ENCODE results near the gene AGPAT2.

AGPAT2 gene

DNA sequence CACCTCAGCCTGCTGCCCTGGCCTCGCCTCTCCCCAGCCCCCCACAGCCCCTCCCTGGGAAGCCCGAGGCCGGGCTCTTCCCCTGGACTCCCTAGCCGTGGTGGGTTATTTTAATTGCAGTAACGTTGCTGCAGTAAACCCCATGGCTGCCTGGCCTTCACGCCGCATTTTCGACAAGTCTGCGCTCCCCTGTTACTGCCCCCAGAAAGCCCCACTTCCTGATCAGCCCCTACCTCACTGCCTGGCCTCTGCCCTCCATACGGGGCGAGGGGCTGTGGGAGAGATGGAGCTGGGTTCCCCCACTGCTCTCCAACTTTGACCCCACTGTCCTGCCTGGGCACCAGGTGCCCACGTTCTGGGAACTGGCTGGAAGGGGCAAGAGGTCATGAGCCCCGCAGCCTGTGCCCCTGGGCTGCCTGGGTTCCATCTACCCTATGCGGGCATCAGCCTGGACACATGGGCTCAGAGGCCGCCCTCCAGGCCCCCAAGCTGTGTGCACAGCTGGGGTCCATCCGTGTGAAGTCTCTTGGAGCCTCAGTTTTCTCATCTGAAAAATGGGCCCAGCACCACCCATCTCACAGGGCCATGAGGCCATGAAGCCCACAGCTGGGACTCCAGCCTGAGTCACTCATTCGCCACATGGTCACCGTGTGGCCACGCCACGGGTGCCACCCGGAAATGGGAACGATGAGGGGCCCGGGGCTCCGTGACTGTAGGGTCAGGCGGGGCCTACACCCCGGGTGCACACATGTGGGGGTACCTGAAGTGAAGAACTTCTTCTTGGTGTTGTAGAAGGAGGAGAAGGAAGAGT, 13.1 kb downstream of the AGPAT2 start:
- DNase-seq (ENCODE audit: low read depth in 2 of 2), result no peak

DNA sequence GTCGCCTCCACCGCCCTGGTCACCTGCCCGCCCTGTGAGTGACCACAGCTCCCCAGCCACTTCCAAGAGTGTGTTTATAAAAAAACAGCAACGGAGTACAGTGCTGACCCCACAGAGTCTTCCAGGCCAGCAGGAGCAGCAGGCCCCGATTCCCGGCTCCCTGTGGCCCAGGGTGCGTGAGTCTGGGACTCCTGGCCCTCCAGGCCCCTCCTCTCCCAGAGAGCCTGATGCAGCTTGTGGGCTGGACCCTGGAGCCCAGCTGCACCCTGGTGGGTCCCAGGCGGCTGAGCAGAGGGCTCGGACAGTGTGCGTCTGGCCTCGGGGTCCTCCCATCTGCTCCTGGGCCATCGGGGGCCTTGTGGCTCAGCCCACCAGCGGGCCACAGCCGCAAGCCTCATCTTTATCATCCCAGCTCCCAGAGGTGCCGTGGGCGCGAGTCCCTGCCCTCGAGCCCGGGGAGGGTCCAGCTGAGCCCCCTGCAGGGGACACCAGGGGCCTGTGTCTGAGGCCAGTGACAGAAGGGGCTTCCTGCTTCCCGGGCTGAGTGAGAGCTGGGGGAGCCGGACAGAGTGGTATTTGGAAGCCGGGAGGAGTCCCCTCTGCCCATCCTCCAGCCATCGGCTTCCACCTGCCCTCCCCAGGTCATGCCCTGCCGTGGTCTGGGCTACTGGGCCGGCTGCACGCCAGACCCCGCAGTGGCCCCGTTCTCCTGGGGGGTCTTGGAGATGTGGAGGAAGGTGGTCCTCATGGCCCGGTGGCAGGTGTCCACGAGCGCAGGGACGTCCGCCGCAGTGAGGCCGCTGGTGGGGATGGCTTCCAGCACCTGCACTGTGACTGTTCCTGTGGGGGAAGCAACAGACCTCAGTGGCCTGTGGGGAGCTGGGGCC, 13.9 kb downstream of the AGPAT2 start:
- no peak for DNase-seq (ENCODE audit: low read depth in 2 of 2)

DNA sequence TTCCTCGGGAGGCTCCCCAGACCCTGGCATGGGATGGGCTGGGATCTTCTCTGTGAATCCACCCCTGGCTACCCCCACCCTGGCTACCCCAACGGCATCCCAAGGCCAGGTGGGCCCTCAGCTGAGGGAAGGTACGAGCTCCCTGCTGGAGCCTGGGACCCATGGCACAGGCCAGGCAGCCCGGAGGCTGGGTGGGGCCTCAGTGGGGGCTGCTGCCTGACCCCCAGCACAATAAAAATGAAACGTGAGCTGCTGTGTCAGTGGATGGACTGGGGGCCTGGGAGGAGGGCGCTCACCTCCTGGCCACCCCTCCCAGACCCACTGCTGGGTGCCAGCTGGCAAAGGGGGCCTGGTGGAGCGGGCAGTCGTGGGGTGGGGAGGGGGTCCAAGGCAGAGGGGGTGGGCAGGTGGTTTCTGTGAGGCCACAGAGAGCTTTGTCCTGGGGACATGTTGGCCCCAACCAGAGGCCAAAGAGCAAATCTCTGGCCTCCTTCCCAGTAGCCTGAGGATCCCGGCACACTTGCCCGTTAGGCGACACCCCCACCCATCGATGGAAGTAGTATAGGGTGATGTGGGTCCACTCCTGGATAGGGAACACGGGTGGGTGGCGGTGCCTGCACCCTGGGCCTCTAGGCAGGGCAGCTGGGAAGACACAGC, 14.7 kb downstream of the AGPAT2 start:
- no peak for DNase-seq (ENCODE audit: low read depth in 2 of 2)

DNA sequence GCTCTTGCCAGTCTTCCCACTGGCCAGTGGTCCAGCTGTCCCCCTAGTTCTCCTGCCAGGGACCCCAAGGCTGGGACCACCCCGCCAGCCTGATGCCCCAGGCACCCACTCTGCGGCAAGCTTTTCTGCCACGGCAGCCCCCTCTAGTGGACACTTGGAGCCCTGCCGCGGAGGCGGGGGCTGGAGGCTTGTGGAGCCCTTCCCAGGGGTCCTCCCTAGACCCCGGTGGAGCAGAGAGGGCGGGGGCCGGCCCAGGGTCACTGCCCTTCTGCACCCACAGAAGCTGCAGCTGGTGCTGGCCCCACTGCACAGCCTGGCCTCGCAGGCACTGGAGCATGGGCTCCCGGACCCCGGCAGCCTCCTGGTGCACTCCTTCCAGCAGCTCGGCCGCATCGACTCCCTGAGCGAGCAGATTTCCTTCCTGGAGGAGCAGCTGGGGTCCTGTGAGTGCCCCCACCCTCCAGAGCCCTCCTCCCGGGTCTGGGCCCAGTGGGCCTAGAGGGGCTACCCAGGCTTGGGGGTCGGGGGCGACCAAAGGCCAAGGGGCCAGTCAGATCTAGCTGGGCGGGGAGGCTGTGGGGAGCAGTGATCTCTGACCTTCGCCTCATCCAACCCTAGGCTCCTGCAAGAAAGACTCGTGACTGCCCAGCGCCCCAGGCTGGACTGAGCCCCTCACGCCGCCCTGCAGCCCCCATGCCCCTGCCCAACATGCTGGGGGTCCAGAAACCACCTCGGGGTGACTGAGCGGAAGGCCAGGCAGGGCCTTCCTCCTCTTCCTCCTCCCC, 15.4 kb downstream of the AGPAT2 start:
- peak in 1 of 2 donors; percentile 25 for DNase-seq (ENCODE audit: low read depth in 2 of 2)

DNA sequence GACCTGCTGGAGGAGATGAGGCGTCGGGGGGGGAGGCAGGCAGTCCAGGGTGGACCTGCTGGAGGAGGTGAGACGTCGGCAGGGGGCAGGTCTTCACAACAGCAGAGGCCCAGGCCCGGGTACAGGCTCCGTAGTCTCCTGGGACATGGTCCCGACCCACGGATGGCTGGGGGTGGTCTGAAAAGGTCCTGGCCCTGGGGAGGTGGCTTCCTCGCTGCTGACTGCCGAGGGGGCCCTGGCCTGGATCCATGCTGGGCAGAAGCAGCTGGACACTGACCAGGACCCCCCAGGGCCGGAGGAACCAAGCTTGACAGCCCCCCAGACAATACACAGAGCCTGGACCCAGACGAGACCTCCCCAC, 16.0 kb downstream of the AGPAT2 start:
- DNase-seq (ENCODE audit: low read depth in 2 of 2), result no peak

DNA sequence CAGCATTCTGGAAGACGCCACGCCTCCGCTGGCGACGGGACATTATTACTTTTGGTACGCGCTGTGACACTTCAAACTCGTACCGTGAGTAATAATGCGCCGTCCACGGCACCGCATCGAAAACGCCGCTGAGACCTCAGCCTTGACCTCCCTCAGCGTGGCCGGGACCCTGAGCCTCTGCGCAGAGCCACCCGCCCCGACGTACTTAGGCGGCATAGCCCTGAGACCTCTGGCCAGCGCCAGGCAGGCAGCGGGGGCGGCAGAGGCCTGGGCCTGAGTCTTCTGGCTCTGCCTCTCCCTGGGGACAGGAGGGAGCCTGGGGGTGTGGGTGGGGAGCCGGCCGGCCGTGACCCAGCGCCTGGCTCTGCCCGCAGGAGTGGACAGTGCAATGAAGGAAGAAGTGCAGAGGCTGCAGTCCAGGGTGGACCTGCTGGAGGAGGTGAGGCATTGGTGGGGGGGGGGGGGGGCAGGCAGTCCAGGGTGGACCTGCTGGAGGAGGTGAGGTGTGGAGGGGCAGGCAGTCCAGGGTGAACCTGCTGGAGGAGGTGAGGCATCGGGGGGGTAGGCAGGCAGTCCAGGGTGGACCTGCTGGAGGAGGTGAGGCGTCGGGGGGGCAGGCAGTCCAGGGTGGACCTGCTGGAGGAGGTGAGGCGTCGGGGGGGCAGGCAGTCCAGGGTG, 16.5 kb downstream of the AGPAT2 start:
- DNase-seq (ENCODE audit: low read depth in 2 of 2), result no peak

DNA sequence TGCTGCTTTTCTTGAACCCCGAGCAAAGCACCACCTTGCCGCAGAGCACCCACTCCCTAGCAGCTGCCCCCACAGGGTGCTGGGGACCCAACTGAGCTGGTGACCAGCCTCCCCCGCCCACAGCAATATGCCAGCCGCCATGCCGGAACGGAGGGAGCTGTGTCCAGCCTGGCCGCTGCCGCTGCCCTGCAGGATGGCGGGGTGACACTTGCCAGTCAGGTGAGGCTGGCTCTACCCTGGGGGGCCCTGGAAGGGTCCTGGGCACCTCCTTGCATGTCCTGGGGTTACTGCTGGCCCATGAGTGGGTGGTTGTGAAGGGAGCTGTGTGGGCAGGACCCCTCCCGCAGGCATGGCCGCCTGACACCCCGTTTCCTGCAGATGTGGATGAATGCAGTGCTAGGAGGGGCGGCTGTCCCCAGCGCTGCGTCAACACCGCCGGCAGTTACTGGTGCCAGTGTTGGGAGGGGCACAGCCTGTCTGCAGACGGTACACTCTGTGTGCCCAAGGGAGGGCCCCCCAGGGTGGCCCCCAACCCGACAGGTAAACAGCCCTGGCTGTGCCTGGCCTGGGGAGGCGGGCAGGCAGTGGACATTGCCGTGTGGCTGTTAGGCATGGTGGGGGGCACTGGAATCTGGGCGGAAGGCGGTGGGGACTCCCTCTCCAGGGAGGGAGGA, 17.3 kb downstream of the AGPAT2 start:
- no peak for DNase-seq (ENCODE audit: low read depth in 2 of 2)

DNA sequence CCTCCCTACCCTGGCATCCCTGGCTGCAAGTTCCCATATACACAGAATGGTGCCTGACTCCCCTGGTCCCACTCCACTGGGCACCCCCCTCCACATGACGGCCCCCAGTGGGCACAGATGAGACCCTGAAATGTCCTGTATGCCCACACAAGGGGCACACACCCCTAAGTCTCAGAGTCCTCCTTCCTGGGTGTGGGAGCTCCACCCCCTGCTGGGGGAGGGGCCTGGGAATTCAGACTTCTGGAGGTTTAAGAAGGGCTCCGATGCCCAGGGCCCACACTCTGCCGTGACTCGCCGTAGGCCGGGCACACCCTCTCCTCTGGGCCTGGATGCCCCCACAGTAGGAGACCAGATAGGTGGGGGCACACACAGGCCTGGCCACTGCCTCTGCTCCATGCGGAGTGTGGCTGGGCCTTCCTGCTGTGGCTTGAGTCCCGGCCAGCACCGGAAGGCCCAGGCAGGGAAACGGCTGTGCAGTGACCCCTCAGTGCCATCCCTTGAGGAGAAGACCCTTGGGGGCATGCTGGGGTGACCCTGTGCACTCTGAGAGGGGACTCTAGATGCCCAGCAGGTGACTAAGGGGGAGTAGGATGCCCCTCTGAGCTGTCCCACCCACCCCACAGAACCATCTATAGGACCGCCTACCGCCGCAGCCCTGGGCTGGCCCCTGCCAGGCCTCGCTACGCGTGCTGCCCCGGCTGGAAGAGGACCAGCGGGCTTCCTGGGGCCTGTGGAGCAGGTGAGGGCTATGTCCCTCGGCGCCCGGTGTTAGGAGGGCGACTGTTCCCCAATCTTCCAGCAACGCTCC, 18.1 kb downstream of the AGPAT2 start:
- no peak for DNase-seq (ENCODE audit: low read depth in 2 of 2)

DNA sequence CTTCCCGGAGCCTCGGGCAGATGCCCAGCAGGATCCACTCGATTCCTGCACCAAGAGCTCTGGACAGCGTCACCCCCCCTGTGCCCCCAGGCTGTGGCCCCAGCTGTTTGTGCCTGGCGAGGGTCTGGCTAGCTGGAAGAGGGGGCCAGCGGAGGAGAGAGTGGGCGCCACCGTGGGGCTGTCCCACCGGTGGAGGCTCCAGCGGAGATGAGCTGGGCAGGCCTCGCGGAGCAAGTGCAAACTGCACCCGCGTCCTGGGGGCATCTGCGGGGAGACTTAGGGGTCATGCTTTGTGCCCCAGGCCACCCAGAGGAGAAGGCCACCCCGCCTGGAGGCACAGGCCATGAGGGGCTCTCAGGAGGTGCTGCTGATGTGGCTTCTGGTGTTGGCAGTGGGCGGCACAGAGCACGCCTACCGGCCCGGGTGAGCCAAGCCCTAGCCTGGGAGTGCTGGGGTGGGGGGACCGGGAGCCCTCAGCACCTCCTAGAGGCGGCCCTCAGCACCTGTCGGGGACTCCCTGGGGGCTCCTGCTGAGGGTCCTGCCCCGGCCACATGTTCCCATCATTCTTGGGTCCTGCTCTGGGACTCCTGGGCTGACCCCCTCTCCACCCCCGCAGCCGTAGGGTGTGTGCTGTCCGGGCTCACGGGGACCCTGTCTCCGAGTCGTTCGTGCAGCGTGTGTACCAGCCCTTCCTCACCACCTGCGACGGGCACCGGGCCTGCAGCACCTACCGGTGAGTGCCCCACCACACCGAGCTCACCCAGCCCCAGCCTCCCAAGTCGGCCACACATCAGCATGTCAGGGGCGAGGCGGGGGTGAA, 19.1 kb downstream of the AGPAT2 start:
- DNase-seq (ENCODE audit: low read depth in 2 of 2), result no peak

DNA sequence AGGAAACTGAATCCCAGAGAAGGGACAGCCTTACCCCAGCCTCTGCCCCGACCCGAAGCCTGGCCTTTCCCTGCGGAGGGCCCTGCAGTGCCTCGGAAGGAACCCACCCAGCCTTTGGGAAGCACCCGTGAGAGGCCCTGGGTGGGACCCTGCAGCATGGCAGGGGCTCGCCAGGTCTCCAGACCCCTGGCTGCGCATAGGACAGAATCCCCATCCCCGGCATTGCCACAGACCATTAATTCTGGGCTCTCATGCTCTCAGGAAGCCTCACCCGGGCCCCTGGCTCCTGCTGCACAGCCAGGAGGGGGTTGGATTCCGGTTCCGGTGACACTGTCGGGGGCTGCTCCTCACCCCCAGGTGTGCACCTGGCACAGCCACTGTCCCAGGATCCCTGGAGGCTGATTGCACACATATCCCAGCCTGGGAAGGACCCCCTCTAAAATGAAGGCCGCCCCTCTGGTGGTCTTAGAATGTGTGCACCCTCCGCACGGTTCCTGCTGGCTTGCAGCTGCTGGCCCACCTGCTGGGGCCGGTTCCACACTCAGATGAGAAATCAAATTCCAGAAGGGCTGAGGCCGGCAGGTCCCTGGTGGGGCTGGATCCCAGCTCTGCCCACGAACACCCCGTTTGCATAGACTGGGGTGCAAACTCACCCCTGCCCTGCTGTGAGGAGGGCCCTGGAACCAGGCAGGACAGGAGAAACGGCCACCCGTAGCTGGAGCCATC, 19.9 kb downstream of the AGPAT2 start:
- no peak for DNase-seq (ENCODE audit: low read depth in 2 of 2)

DNA sequence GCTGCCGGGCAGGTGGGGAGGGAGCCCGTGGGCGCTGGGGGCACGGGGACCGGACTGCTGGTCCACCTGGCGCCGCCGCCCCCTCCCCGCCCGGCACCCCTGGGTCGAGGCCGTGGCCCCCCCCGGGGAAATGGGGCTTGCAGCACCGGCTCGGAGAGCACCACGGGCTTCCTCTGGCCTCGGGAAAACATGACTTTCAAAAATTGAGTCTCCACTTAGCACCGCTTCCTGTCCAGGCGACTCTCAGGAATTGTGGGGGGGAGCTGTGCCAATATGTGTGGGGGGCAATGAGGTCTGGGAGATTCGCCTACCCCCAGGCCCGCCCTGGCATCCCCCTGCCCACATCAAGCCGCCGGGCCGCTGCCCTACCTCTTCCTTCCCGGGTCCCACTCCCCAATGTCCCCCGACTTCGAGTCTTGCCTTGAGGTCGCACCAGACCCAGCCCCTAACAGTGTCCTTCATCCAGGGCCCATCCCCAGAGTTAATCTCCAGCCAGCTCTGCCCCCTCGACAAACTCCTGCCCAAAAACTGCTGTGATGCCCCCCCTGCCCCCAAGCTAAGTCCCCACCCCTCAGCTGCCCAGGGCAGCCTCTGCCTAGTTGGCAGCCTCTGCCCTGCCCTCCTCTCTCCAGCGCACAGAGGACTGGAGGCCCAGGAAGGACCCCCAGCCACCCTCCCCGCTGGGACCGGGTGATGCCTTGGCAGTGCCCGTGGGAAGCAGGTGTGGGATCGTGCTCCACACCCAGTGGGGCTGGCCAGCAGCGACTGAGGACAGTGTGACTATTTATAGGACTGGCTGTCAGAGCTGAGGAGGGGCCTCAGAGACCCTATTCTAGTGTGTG, 20.7 kb downstream of the AGPAT2 start:
- DNase-seq (ENCODE audit: low read depth in 2 of 2), result no peak

DNA sequence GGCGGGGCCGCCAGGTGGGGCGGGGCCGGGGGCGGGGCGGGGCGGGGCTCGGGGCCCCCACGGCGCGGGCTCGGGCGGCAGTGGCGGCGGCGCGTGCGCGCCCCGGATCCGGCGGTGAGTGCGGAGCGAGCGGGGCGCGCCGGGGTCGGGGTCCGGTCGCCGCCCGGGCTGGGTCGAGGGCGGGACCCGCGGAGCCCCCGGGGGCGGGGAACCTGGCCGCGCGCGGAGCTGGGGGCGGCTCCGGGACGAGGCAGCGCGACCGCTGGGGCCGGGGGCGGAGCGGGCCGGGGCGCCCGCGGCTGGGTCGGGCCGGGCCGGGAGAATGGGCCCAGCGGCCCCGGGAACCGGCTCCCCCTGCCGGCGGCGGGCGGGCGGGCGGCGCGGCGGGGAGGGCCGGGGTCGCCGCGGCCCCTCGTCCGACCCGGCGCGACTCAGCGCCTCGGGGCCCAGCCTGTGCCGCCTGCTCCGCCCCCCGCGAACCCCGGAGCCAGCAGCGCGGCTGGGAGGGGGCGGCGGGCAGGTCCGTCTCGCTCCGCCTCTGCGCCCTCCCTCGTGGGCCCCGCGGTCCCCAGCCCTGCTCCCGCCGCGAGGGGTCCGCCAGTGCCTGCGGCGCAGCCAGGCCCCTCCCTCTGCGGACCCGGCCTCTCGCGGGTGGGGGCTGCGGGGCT, 21.4 kb downstream of the AGPAT2 start:
- DNase-seq (ENCODE audit: low read depth in 2 of 2), result no peak

DNA sequence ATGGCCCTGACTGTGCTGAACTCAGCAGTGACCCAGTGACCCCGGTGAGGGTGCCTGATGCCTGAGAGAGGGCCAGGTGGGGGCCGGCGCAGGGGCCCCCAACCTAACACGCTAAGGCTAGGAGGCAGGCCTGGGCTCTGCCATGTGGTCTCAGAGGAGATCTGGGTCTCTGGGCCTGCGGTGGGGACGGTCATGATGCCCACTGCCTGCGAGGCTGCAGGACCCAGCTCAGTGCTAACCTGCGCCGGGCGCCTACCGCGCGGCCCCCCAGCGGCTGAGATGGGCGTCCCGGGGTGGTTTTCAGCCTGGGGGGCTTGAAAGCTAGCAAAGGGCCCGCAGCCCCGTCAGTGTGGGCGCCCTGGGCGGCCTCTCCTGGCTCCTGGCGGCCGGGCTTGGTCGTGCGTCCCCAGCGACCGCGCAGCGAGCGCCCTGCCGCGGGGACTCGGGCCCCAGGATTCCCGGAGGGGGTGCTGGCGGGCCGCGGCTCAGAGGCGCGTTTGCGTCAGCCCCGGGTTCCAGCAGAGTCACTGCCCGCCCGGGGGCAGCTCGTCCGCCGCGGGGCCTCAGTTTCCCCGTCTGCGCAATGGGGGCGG, 22.1 kb downstream of the AGPAT2 start:
- DNase-seq (ENCODE audit: low read depth in 2 of 2), result no peak

DNA sequence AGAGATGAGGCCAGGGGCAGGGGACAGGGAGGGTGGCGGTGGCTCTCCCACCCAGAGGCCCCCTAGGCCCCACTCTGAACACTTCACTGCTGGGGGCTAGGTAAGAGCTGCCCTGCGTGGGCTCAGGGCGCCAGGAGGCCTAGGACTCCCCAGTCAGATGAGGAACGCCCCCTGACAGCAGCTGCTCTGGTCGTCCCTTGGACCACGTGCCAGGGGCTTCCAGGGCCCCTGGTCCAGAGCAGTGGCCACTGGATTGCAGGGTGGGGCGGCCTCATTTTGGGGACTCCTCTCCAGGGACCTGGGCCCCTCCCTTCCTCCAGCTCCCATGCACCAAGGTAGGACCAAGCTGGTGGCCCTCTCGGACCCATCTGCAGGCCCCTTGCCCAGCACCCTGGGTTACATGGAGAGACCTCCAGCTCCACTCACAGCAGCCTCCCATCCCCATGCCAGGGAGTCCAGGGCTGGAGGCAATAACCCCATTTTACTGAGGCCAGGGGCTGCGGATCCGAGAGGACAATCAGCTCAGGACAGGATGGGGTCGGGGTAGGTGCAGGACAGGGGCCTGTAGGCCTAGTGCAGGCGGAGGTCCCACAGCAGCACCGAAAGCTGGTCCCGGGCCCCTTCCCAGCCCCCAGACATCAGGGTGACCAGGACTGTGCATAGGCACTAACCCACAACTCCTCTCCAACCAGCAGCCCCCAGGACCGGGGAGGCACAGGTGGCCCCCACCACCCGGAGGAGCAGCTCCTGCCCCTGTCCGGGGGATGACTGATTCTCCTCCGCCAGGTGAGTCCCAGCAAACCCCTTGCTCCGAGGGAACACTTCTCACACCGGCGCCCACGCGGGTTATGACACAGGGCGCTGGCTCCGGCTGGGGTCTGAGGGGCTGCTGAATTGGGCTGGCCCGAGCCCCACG, 23.0 kb downstream of the AGPAT2 start:
- DNase-seq (ENCODE audit: low read depth in 2 of 2), result no peak

All from stimulated activated CD8-positive, alpha-beta memory T cell treated with anti-CD3 and anti-CD28 coated beads, Interleukin-7, amount 100 ng/mL, for 1 hour (primary cell).